ENCODE data around the gene PTPRT. TPM values are rescaled to one million over a fixed set of nuclear protein-coding genes. Genes with fewer than 3 reads are reported as not detected.

Gene PTPRT
- total RNA-seq, 1 experiment from 2014 or later: not detected

GRCh38 chr20:42340368-42340767 is 849.3 kb downstream of the PTPRT start:
- no peak overlapping the region for H3K4me3 ChIP-seq (ENCODE audit: low read depth in 2 of 2, low read length in 2 of 2)
- no peak for ATAC-seq
- ChIA-PET CTCF (no interaction called here), POLR2A (no interaction called here)
- H3K4me1 ChIP-seq (ENCODE audit: control insufficient read depth, insufficient read depth, low read length): no peaks in the 10 kb centered on the region
- intact Hi-C loops (cut with micrococcal nuclease; ENCODE audit: unreplicated experiment) (no loop called here), in situ Hi-C loops (cut with HindIII; ENCODE audit: low pct_unique_long_range_greater_than_20kb, low sequenced_read_pairs) (no loop called here)
- BruUV-seq (replicated peaks): no TSS peak
- TF ChIP-seq SIN3A (IDR thresholded peaks at IDR 0.05; ENCODE audit: borderline replicate concordance, insufficient read depth, low read depth, low read length) (no peak), POLR2AphosphoS5 (IDR thresholded peaks at IDR 0.05; ENCODE audit: low read depth, low read length) (no peak), TCF7L2 (IDR thresholded peaks at IDR 0.05; ENCODE audit: low read depth, low read length) (no peak), CTCF (IDR thresholded peaks at IDR 0.05) (no peak), REST (IDR thresholded peaks at IDR 0.05; ENCODE audit: insufficient read depth in 1 of 2, low read depth in 2 of 2, low read length in 1 of 2) (no peak)
- H3K9me3 ChIP-seq (ENCODE audit: control insufficient read depth, insufficient read depth, low read depth, low read length): no peaks in the 10 kb centered on the region; the same call in 1 of the 2 replicates
- DNase-seq (ENCODE audit: low read depth, low spot score): no peak
- H3K27me3 ChIP-seq (ENCODE audit: control insufficient read depth, insufficient read depth, low read length): no peaks in the 10 kb centered on the region
- H3K27ac ChIP-seq (ENCODE audit: low read length): no peak overlapping the region
- no peaks in the 10 kb centered on the region for H3K36me3 ChIP-seq (ENCODE audit: control insufficient read depth, insufficient read depth, low read length)

- TF ChIP-seq POLR2AphosphoS5 (IDR thresholded peaks at IDR 0.05; ENCODE audit: low read depth, low read length) (no peak), SIN3A (IDR thresholded peaks at IDR 0.05; ENCODE audit: borderline replicate concordance, insufficient read depth, low read depth, low read length) (no peak), REST (IDR thresholded peaks at IDR 0.05; ENCODE audit: insufficient read depth in 1 of 2, low read depth in 2 of 2, low read length in 1 of 2) (no peak), TCF7L2 (IDR thresholded peaks at IDR 0.05; ENCODE audit: low read depth, low read length) (no peak)
- BruUV-seq (replicated peaks): no TSS peak
- H3K4me1 ChIP-seq (ENCODE audit: control insufficient read depth, insufficient read depth, low read length): no peaks in the 10 kb centered on the region
- no peaks in the 10 kb centered on the region for H3K36me3 ChIP-seq (ENCODE audit: control insufficient read depth, insufficient read depth, low read length)
- no peak for ATAC-seq
- H3K27ac ChIP-seq (ENCODE audit: low read length): no peak overlapping the region
- no peak for DNase-seq (ENCODE audit: low read depth, low spot score)
- ChIA-PET CTCF (no interaction called here), POLR2A (no interaction called here)
- H3K9me3 ChIP-seq (ENCODE audit: control insufficient read depth, insufficient read depth, low read depth, low read length): no peaks in the 10 kb centered on the region; the same call in 1 of the 2 replicates
- no peak overlapping the region for H3K4me3 ChIP-seq (ENCODE audit: low read depth in 2 of 2, low read length in 2 of 2)
- H3K27me3 ChIP-seq (ENCODE audit: control insufficient read depth, insufficient read depth, low read length): no peaks in the 10 kb centered on the region
- in situ Hi-C loops (cut with HindIII; ENCODE audit: low pct_unique_long_range_greater_than_20kb, low sequenced_read_pairs) (no loop called here), intact Hi-C loops (cut with micrococcal nuclease; ENCODE audit: unreplicated experiment) (no loop called here)
Observed at GRCh38 chr20:42338294-42339201, 851.2 kb downstream of the PTPRT start.

All from Panc1 (cell line).